IMR-90 (cell line): ENCODE measurements around the gene DGKZ. TPM values are rescaled to one million over a fixed set of nuclear protein-coding genes. Genes with fewer than 3 reads are reported as not detected.

ENCODE experiments used
- ATAC-seq: fragments of 200-7000 bp; cut with Tn5 transposase; 2 replicates; pipeline ENCODE4 v1.9.1; 2020; ENCODE audit warnings: low read depth, mild to moderate bottlenecking, moderate library complexity
- BruUV-seq: library from RNA; stranded (reverse); fragments of 400-500 nt; replicated peaks from 2 replicates; lab custom pipeline; 2021; lab: Mats Ljungman, UMichigan
- CTCF ChIA-PET: fragments of 300-600 bp; formaldehyde crosslinking; extraction: SDS; loops from one replicate; lab custom pipeline; 2021; ENCODE audit warnings: antibody characterized with exemption; lab: Yijun Ruan, JAX
- POLR2A ChIA-PET: fragments of 300-600 bp; sonication (Branson Sonifier 250); formaldehyde crosslinking; loops from one replicate; lab custom pipeline; 2022; ENCODE audit warnings: antibody characterized with exemption; ENCODE audit not compliant: unreplicated experiment; lab: Charles Lee
- DNase-seq: peaks from one replicate; pipeline ENCODE4 v3.0.0; 2013
- H2AFZ ChIP-seq: replicated peaks from 2 replicates; pipeline ENCODE3; 2013; ENCODE audit warnings: low read length, mild to moderate bottlenecking; ENCODE audit not compliant: poor library complexity
- H2AK5ac ChIP-seq: 2 replicates; pipeline ENCODE4 v1.6.1; 2013; ENCODE audit warnings: low read depth, low read length, inconsistent platforms
- H2AK9ac ChIP-seq: replicated peaks from 2 replicates; pipeline ENCODE3; 2013; ENCODE audit warnings: mild to moderate bottlenecking, low read depth, low read length, moderate library complexity; ENCODE audit not compliant: poor library complexity
- H2BK120ac ChIP-seq: 2 replicates; pipeline ENCODE4 v1.6.1; 2013; ENCODE audit warnings: low read depth, low read length, inconsistent platforms
- H2BK15ac ChIP-seq: 3 replicates; pipeline ENCODE4 v1.6.1; 2013; ENCODE audit warnings: low read depth, low read length, inconsistent platforms
- H2BK20ac ChIP-seq: 2 replicates; pipeline ENCODE4 v1.6.1; 2013; ENCODE audit warnings: low read depth, mild to moderate bottlenecking, inconsistent platforms, low read length, moderate library complexity
- H2BK5ac ChIP-seq: 2 replicates; pipeline ENCODE4 v1.6.1; 2013; ENCODE audit warnings: mild to moderate bottlenecking, low read depth, low read length, inconsistent platforms; ENCODE audit not compliant: poor library complexity, severe bottlenecking
- H3K14ac ChIP-seq: replicated peaks from 2 replicates; pipeline ENCODE4 v1.6.1; 2013; ENCODE audit warnings: low read depth, low read length, inconsistent platforms
- H3K18ac ChIP-seq: 2 replicates; pipeline ENCODE4 v1.6.1; 2013; ENCODE audit warnings: low read depth, low read length, control low read depth
- H3K23ac ChIP-seq: 2 replicates; pipeline ENCODE4 v1.6.1; 2013; ENCODE audit warnings: low read depth, low read length, inconsistent platforms
- H3K27ac ChIP-seq: 2 replicates; pipeline ENCODE4 v1.5.1; 2013; ENCODE audit warnings: mild to moderate bottlenecking, control low read depth, low read length; ENCODE audit not compliant: insufficient read depth
- H3K27me3 ChIP-seq: 2 replicates; pipeline ENCODE4 v1.6.1; 2013; ENCODE audit warnings: low read length; ENCODE audit not compliant: control insufficient read depth, insufficient read depth
- H3K36me3 ChIP-seq: 2 replicates; pipeline ENCODE4 v1.6.1; 2013; ENCODE audit warnings: low read length, mixed read lengths; ENCODE audit not compliant: control insufficient read depth, insufficient read depth
- H3K4ac ChIP-seq: 2 replicates; pipeline ENCODE4 v1.6.1; 2013; ENCODE audit warnings: low read depth, low read length, inconsistent platforms
- H3K4me1 ChIP-seq: 2 replicates; pipeline ENCODE4 v1.6.1; 2013; ENCODE audit warnings: low read length, mixed read lengths; ENCODE audit not compliant: control insufficient read depth, insufficient read depth
- H3K4me2 ChIP-seq: 2 replicates; pipeline ENCODE4 v1.6.1; 2013; ENCODE audit warnings: low read depth, mild to moderate bottlenecking, control low read depth, low read length, moderate library complexity
- H3K4me3 ChIP-seq: 2 replicates; pipeline ENCODE4 v1.5.1; 2013; ENCODE audit warnings: low read depth, mild to moderate bottlenecking, control low read depth, low read length, moderate library complexity; ENCODE audit not compliant: insufficient read depth
- H3K56ac ChIP-seq: 2 replicates; pipeline ENCODE4 v1.6.1; 2013; ENCODE audit warnings: low read length, inconsistent platforms; ENCODE audit not compliant: insufficient read depth; ENCODE audit errors: extremely low read depth
- H3K79me1 ChIP-seq, 2 experiments: 2 replicates each; pipeline ENCODE4 v1.6.1; 2013; ENCODE audit warnings: low read length in 2 of 2, inconsistent platforms in 1 of 2, low read depth in 1 of 2
- H3K9ac ChIP-seq: 2 replicates; pipeline ENCODE4 v1.6.1; 2013; ENCODE audit warnings: low read depth, low read length, control low read depth
- H3K9me1 ChIP-seq: 2 replicates; pipeline ENCODE4 v1.6.1; 2013; ENCODE audit warnings: low read length, inconsistent platforms; ENCODE audit not compliant: insufficient read depth
- H3K9me3 ChIP-seq: 2 replicates; pipeline ENCODE4 v1.6.1; 2013; ENCODE audit warnings: low read length; ENCODE audit not compliant: control insufficient read depth, insufficient read depth
- H4K20me1 ChIP-seq: 2 replicates; pipeline ENCODE4 v1.6.1; 2013; ENCODE audit warnings: low read length, inconsistent platforms; ENCODE audit not compliant: insufficient read depth
- H4K5ac ChIP-seq: 2 replicates; pipeline ENCODE4 v1.6.1; 2013; ENCODE audit warnings: mild to moderate bottlenecking, low read depth, low read length, control low read depth
- H4K8ac ChIP-seq, 2 experiments: 2 replicates each; pipeline ENCODE4 v1.6.1; 2013; ENCODE audit warnings: low read depth in 2 of 2, low read length in 2 of 2, control low read depth in 1 of 2, inconsistent platforms in 1 of 2
- H4K91ac ChIP-seq: 2 replicates; pipeline ENCODE4 v1.6.1; 2013; ENCODE audit warnings: low read depth, low read length, inconsistent platforms; ENCODE audit not compliant: insufficient read depth
- BHLHE40 ChIP-seq: fragments of 150-350 bp; IDR thresholded peaks from 2 replicates; pipeline ENCODE4 v1.6.1; 2016; ENCODE audit warnings: mild to moderate bottlenecking, low read depth, low read length
- CEBPB ChIP-seq: IDR thresholded peaks from 2 replicates; pipeline ENCODE4 v1.6.1; 2012; ENCODE audit warnings: low read depth, low read length, improper control_type of control experiment
- CHD1 ChIP-seq: IDR thresholded peaks from 2 replicates; pipeline ENCODE4 v1.6.1; 2012; ENCODE audit warnings: low read depth, low read length, improper control_type of control experiment
- CTCF ChIP-seq: conservative IDR thresholded peaks from 2 replicates; pipeline ENCODE4 v1.5.1; 2012; ENCODE audit warnings: mild to moderate bottlenecking, low read depth, low read length, improper control_type of control experiment
- MAZ ChIP-seq: IDR thresholded peaks from 2 replicates; pipeline ENCODE4 v1.6.1; 2012; ENCODE audit warnings: low read depth, mild to moderate bottlenecking, low read length, improper control_type of control experiment, moderate library complexity, borderline replicate concordance
- MXI1 ChIP-seq: IDR thresholded peaks from 2 replicates; pipeline ENCODE4 v1.6.1; 2012; ENCODE audit warnings: low read depth, mild to moderate bottlenecking, low read length, moderate library complexity, borderline replicate concordance
- NFE2L2 ChIP-seq: fragments of 150-350 bp; IDR thresholded peaks from 2 replicates; pipeline ENCODE4 v1.6.1; 2016; ENCODE audit warnings: low read depth, mild to moderate bottlenecking, low read length
- POLR2A ChIP-seq: IDR thresholded peaks from 2 replicates; pipeline ENCODE4 v1.6.1; 2012; ENCODE audit warnings: mild to moderate bottlenecking, low read depth, low read length
- RAD21 ChIP-seq: IDR thresholded peaks from 2 replicates; pipeline ENCODE4 v1.6.1; 2012; ENCODE audit warnings: low read length, improper control_type of control experiment
- RCOR1 ChIP-seq: IDR thresholded peaks from 2 replicates; pipeline ENCODE4 v1.6.1; 2012; ENCODE audit warnings: mild to moderate bottlenecking, low read length, improper control_type of control experiment; ENCODE audit not compliant: insufficient replicate concordance
- RFX5 ChIP-seq: IDR thresholded peaks from 2 replicates; pipeline ENCODE4 v1.8.0; 2012; ENCODE audit warnings: low read depth, mild to moderate bottlenecking, low read length, moderate library complexity
- SMC3 ChIP-seq: fragments of 150-350 bp; IDR thresholded peaks from 2 replicates; pipeline ENCODE4 v1.6.1; 2016; ENCODE audit warnings: low read depth, mild to moderate bottlenecking, antibody characterized with exemption, low read length, moderate library complexity
- WGBS, 2 experiments: methylation state at CpG; one replicate each; pipeline versions ENCODE4 v1.1.5 to v1.1.7; 2013; ENCODE audit warnings: missing lambda C conversion rate in 2 of 2; ENCODE audit not compliant: insufficient read length in 1 of 2; ENCODE audit errors: extremely low coverage in 2 of 2; 5-methylcytosine and 5-hydroxymethylcytosine counted together
- dilution Hi-C: fragments of 300-500 bp; cut with HindIII; formaldehyde crosslinking; loops from one replicate; pipeline ENCODE4 v1.14.3; 2018; ENCODE audit warnings: low sequenced_read_pairs; ENCODE audit not compliant: unreplicated experiment
- in situ Hi-C: fragments of 300-500 bp; cut with MboI; formaldehyde crosslinking; loops from 3 replicates; pipeline ENCODE4 v1.14.3; 2019; ENCODE audit warnings: low sequenced_read_pairs, inconsistent platforms, mixed read lengths
- intact Hi-C: fragments of 100-400 bp; cut with micrococcal nuclease; formaldehyde crosslinking; loops from 2 replicates; pipeline ENCODE4 v1.10.0; 2022
- polyA plus RNA-seq, 3 experiments: library from polyadenylated mRNA; depleted of rRNA; stranded (reverse); fragments of >200 nt; gene quantifications; 2 replicates each; pipeline ENCODE4 v1.2.3, GENCODE V29; 2012; ENCODE audit warnings: low replicate concordance in 1 of 3
- total RNA-seq: library from RNA; depleted of rRNA; stranded (reverse); fragments of >200 nt; gene quantifications from 2 replicates; pipeline ENCODE4 v1.2.3, GENCODE V29; 2012
- TF ChIP-seq, protein P1 (sequence below): fragments of 150-350 bp; IDR thresholded peaks from 2 replicates; pipeline ENCODE4 v1.6.1; 2016; ENCODE audit warnings: low read depth, mild to moderate bottlenecking, low read length, moderate library complexity, borderline replicate concordance
- TF ChIP-seq, protein P2 (sequence below): fragments of 150-350 bp; IDR thresholded peaks from 2 replicates; pipeline ENCODE4 v1.6.1; 2017; ENCODE audit warnings: mild to moderate bottlenecking, antibody characterized with exemption, low read length, low read depth

Gene DGKZ
- total and polyA plus RNA-seq, 2 of the 4 experiments (the other 2 are of a cell fraction): 46.8 to 62.0 TPM

DNA sequence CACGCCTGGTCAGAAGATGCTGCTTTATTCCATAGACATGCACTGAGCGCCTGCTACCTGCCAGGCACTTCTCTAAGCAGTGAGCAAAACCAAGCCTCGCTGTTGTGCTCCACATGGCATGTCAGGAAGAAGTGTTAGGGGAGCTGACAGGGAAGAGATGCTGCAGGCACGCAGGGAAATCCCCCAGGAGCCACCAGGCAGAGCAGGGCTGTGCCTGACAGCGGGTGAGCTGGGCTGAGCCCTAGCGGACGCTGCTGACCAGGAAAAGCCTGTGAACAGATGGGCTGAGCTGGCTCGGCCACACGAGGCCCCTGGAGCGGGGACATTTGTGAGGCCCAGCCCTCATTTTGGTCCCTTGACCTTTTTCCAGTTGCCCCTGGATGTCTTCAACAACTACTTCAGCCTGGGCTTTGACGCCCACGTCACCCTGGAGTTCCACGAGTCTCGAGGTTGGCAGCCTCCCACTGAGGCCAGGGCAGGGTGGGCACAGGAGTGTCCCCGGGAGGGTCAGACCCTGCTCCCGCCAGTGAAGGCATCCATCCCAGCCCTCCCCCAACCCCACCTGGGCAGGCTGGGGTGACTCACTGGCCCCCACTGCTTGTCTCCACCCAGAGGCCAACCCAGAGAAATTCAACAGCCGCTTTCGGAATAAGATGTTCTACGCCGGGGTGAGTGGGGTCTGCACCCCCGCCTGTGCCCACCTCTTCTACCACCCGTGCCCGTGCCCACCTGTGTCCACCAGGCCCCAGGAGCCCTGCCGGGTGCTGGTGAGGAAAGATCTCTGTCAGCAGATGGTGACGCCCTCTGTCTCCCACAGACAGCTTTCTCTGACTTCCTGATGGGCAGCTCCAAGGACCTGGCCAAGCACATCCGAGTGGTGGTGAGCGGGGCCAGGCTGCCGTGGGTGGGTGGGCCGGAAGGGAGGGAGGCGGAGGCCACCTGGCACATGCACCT, 26.8 kb downstream of the DGKZ start:
- no peaks in the 10 kb centered on the region for H3K9me3 ChIP-seq
- no peak overlapping the region for H3K9ac ChIP-seq
- no peak overlapping the region for H2BK5ac ChIP-seq
- H3K9me1 ChIP-seq: 0 out of 2 replicates have a peak, but pooled peaks cover 3% of the 10 kb centered on the region
- no peak overlapping the region for H2AK9ac ChIP-seq
- no peak for ATAC-seq
- no peak overlapping the region for H3K4me2 ChIP-seq
- peaks cover 39% of the 10 kb centered on the region for H3K36me3 ChIP-seq
- POLR2A ChIA-PET: interaction anchor here (0.7 kb wide), 1 partner anchor 11 kb away, joined by 9 read pairs; no protein-coding TSS in a partner anchor
- no peak overlapping the region for H3K14ac ChIP-seq
- no peak overlapping the region for H2BK120ac ChIP-seq
- dilution Hi-C loops (no loop called here), in situ Hi-C loops (no loop called here), intact Hi-C loops (no loop called here)
- H2BK15ac ChIP-seq: no peak overlapping the region
- CTCF ChIA-PET: no interaction called here
- peaks cover 0 to 14% of the 10 kb centered on the region in 2 experiments; a peak in 2 of 4 replicates for H3K79me1 ChIP-seq
- 83% methylated on average over 11 of the region's 30 CpGs; no CpG with 5 or more reads in 1 of the 2 experiments for WGBS, 2 experiments
- H3K27me3 ChIP-seq: no peaks in the 10 kb centered on the region
- H4K91ac ChIP-seq: no peak overlapping the region
- no peak overlapping the region for H3K56ac ChIP-seq
- H2AFZ ChIP-seq: no peak overlapping the region
- H3K23ac ChIP-seq: no peak overlapping the region
- H3K4ac ChIP-seq: no peak overlapping the region
- no peak for DNase-seq
- no peak overlapping the region for H3K4me3 ChIP-seq
- H2AK5ac ChIP-seq: no peak overlapping the region
- H3K27ac ChIP-seq: no peak overlapping the region
- no TSS peak for BruUV-seq
- H3K18ac ChIP-seq: no peak overlapping the region
- H4K8ac ChIP-seq: no peak overlapping the region
- H4K5ac ChIP-seq: no peak overlapping the region
- no peak overlapping the region for H2BK20ac ChIP-seq
- H3K4me1 ChIP-seq: peaks cover 3% of the 10 kb centered on the region; the same call in 1 of the 2 replicates
- no peaks in the 10 kb centered on the region for H4K20me1 ChIP-seq
- no peak for TF ChIP-seq RAD21
- no peak for TF ChIP-seq RCOR1
- no peak for TF ChIP-seq MAZ
- TF ChIP-seq, protein P1, sequence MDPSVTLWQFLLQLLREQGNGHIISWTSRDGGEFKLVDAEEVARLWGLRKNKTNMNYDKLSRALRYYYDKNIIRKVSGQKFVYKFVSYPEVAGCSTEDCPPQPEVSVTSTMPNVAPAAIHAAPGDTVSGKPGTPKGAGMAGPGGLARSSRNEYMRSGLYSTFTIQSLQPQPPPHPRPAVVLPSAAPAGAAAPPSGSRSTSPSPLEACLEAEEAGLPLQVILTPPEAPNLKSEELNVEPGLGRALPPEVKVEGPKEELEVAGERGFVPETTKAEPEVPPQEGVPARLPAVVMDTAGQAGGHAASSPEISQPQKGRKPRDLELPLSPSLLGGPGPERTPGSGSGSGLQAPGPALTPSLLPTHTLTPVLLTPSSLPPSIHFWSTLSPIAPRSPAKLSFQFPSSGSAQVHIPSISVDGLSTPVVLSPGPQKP: no peak
- TF ChIP-seq CEBPB: no peak
- TF ChIP-seq BHLHE40: no peak
- TF ChIP-seq, protein P2, sequence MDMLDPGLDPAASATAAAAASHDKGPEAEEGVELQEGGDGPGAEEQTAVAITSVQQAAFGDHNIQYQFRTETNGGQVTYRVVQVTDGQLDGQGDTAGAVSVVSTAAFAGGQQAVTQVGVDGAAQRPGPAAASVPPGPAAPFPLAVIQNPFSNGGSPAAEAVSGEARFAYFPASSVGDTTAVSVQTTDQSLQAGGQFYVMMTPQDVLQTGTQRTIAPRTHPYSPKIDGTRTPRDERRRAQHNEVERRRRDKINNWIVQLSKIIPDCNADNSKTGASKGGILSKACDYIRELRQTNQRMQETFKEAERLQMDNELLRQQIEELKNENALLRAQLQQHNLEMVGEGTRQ: no peak
- no peak for TF ChIP-seq SMC3
- TF ChIP-seq CHD1: no peak
- TF ChIP-seq NFE2L2: no peak
- no peak for TF ChIP-seq MXI1
- no peak for TF ChIP-seq RFX5
- TF ChIP-seq POLR2A: no peak
- no peak for TF ChIP-seq CTCF
